AG08395 (cell line): ENCODE data around the gene SLC12A3.

Experiments used
- DNase-seq: peaks from one replicate; pipeline ENCODE4 v3.0.0; 2012; ENCODE audit warnings: mixed read lengths, low spot score

SLC12A3 gene

GRCh38 chr16:56889206-56889605, 24.2 kb downstream of the SLC12A3 start:
- DNase-seq, result no peak

- DNase-seq, result no peak
Observed at GRCh38 chr16:56891685-56892084, 26.7 kb downstream of the SLC12A3 start.

DNA sequence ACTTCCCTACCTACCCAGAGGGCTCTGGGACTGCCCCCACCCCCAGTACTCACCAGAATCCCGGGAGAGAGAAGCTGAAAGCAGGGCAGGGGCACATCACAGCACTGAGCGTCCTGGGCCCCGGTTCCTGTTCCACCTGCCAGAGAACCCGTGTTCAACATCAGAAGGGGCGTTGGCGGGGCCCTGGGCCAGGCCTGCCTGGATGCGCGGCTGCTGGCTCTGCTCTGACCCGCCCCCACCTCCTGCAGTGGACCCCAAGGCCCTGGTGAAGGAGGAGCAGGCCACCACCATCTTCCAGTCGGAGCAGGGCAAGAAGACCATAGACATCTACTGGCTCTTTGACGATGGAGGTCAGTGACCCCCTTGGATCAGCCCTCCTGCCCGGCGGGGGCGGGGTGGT, 27.7 kb downstream of the SLC12A3 start:
- DNase-seq, result no peak

DNA sequence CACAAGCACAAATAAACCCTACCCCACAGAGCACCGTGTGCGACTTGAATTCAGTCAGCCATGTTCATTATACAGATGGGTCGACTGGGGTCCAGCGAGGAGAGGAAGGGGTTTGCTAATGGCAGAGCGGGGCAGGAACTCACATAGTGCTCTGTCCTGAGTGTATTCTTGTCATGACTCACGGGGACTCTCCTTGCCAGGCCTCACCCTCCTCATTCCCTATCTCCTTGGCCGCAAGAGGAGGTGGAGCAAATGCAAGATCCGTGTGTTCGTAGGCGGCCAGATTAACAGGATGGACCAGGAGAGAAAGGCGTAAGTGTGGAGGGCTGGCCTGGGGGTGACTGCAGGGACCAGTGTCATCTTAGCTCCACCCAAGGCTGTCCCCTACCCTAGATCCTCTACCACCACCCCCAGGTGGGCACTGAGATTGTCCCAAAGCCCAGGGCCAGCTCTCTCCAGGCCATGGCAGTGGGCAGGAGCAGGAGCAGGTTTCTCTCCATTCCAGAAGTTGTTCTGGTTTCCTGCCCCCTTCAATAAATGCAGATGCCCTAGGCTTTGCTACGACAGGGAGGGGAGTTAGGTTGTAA, 29.4 kb downstream of the SLC12A3 start:
- DNase-seq, result no peak

DNA sequence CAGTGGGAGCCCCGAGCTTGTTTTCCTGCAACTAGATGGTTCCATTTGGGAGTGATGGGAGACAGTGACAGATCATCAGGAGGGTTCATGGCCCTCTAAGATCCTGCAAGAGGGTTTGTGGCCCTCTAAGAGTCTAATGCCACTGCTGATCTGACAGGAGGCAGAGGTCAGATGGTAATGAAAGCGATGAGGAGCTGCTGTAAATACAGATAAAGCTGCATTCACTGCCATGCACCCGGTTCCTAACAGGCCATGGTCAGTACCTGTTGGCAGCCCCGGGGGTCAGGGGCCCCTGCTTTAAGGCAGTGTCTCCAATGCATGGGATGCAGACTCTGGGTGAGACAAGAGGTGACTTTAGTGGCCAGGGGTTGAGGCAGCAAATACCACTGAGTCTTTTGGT, 30.8 kb downstream of the SLC12A3 start:
- no peak for DNase-seq

DNA sequence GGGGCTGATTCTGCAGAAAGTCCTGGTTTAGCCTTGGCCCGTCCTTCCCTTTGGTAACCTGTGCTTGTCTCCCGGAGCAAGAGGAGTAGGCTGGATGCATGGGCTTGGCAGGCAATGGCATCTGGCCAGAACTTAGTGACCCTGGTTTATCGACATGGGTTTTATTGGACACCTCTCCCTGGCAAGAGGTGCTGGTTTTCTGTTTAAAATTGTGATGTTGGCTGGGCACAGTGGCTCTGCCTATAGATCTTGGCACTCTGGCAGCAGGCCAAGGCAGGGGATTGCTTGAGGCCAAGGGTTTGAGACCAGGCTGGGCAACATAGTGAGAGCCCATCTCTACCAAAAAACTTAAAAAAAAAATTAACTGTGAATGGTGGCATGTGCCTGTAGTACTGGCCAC, 31.2 kb downstream of the SLC12A3 start:
- no peak for DNase-seq

DNA sequence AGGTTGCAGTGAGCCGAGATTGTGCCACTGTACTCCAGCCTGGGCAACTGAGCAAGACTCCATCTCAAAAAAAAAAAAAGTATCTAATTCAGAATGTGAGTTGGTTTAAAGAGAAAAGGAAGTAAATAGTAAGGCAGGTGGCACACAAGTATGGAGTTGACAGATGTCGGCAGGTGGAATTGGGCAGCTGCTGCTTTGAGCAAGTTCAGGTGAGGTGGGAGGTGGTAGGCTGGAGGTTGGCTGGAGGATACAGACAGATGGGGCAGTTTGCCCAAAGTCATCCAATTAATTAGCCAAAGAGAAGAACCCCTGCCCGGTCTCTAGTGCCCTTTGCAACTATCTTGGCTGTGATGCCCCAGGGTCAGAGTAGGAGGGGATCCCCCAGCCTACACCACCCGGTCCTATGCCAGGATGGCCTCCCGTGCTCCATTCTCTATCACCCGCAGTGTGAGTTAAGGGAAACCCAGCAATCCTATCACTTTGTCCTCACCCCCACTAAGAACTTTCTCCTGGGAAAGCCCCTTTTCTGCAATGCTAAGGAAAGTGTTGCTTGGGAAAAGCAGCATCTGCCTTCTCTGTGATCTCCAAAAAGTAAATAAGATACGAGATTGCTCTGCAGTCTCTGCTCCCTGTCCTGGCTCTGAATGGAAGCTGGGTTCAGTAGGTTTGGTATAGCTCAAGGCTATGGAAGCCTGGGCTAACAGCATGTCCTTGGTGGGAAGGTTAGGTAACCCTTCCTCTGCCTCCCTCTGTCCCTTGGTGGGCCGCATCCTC, 32.2 kb downstream of the SLC12A3 start:
- no peak for DNase-seq

DNA sequence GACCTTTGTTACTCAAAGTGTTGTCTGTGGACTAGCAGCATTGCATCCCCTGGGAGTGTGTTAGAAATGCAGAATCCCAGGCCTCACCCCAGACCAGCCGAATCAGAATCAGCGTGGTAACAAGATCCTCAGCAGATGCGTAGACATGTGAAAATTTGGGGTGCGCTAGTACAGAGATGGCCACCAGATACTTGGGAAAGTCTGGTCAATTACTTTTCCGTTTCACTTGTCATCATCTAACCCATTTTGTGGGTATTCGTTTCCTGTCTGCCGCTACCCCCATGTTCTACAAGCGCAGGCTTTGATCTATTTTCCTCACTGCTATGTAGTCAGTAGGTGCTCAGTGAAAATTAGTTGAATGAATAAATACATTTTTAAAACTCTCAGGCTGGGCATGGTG, 33.8 kb downstream of the SLC12A3 start:
- DNase-seq, result no peak

DNA sequence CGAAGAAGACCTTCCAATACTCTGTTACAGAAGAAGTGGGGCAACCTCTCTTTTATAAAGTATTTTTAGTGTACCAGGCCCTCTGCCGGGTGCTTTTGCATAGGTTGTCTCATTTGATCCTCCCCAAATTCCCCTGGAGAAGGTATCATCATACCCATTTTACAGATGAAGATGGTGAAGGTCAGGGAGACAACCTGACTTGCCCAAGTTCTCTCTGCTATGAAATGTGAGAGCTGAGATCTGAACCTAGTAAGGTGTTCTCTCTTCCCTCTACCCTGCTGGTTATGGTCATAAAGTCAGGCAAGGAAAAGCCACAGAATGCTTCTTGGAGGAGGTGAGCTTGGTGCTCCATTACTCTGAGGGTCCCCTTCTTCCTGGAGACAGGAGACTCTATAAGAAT, 38.9 kb downstream of the SLC12A3 start:
- no peak for DNase-seq

DNA sequence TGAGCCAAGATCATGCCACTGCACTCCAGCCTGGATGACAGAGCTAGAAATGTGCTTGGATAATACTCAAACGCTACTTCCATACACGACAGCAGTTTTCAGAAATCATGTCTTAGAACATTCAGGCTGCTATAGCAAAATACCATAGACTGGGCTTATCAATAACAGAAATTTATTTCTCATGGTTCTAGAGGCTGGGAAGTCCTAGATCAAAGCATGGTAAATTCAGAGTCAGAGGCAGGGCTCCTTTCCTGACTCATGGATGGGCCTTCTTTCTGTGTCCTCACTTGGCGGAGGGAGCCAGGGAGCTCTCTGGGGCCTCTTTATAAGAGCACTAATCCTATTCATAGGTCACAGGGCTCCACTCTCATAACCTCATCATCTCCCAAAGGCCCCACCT, 42.4 kb downstream of the SLC12A3 start:
- DNase-seq, result no peak

GRCh38 chr16:56909527-56909979, 44.5 kb downstream of the SLC12A3 start:
- peak; percentile 29 for DNase-seq

DNA sequence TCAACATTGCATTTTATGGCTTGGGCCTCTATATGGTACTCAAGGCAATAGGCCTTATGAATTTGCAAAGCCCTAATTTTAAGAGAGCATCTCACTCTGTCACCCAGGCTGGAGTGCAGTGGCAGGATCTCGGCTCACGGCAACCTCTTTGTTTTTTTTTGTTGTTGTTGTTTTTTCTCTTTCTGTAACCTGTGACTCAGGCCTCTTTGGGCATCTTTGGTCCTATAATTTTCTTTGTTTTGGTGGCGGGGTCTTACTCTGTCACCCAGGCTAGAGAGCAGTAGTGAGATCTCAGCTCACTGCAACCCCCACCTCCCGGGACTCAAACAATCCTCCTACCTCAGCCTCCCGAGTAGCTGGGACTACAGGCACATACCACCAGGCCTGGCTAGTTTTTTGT, 45.1 kb downstream of the SLC12A3 start:
- no peak for DNase-seq

GRCh38 chr16:56910654-56911539, 45.9 kb downstream of the SLC12A3 start:
- DNase-seq, result peak; percentile 80

DNA sequence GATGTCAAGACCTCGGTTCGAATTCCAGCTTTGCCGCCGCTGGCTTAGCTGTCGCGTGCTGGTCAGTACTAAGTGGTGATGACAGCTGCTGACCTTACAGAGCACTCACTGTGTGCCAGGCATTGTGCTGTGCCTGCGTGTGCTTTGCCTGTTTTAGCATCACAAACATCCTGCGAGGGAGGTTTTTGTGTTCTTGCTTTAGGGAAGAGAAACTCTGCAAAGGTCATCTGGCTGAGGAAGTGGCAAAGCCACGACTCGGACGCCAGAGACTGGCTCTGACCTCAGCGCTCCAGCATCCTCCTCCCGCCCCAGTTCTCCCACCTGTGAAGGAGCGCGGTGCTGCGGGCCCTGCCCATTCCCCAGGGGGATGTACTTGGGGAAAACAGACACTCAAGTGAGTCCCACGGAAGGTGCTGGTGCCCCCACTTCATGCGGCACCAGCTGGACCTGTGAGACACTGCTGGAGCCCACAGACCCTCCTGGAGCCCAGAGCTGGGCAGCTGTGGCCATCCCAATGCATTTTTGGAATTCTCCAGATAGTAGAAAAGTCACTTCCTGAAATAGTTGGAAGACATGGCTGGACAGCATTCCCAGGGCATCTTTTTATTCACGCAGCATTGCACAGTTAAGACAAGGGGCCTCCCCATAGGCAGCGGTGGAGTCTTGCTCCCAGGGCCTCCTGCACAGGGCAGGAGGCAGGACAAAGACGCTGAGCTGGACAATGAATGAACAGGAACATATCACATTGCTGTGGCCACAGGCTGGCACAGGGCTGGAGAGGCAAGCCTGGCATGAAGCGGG, 47.0 kb downstream of the SLC12A3 start:
- DNase-seq, result peak; percentile 32

- DNase-seq, result peak; percentile 90
Observed at GRCh38 chr16:56912746-56913708, 48.0 kb downstream of the SLC12A3 start.

GRCh38 chr16:56914896-56915295, 49.9 kb downstream of the SLC12A3 start:
- DNase-seq, result no peak

DNA sequence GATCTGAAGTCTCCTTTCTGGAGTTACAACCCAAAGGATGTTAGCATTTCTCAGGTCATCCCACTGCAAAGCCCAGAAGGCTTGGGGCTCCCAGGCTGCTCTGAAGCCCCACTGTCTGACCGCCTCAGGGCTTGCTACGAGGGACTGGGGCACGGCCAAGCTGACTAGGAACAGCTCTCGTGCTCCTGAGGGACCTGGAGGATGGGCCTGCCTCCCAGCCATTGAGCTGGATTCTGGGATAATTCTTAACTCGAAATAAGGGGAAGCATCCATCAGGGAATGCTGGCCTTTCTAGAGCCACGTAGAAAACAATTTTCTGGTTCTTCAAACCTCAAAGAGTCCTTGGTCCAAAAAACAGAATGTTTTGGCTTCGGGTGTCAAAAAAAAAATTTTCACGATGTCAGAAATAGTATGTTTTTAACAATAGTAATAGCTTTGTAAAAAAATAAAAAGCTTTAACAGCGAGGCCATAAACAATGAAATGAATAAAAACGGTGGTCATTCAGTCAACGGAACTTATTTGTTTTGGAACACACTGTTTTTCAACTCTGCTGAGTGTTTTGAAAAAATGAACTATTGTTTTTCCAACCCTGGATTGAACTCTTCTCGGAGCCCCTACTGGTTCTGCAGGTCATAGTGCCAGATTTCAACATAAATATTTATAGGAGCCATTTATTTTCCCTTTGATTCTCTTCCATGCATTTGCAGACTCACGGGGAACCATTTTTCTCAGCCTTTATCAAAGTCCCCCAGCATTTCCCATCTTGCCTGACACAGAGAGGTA, 50.5 kb downstream of the SLC12A3 start:
- DNase-seq, result no peak

- DNase-seq, result no peak
Observed at GRCh38 chr16:56916571-56917403, 51.8 kb downstream of the SLC12A3 start.

GRCh38 chr16:56918467-56919012, 53.5 kb downstream of the SLC12A3 start:
- DNase-seq, result no peak
